ENCODE data around the gene GADD45G. TPM values are rescaled to one million over a fixed set of nuclear protein-coding genes. Genes with fewer than 3 reads are reported as not detected.

GADD45G gene
- total and polyA plus RNA-seq, 10 of the 15 experiments (the other 5 are each of a cell fraction or from before 2014, with no cell fraction given) = 0.07 to 1.00 (median 0.29) TPM; not detected in 4

DNA sequence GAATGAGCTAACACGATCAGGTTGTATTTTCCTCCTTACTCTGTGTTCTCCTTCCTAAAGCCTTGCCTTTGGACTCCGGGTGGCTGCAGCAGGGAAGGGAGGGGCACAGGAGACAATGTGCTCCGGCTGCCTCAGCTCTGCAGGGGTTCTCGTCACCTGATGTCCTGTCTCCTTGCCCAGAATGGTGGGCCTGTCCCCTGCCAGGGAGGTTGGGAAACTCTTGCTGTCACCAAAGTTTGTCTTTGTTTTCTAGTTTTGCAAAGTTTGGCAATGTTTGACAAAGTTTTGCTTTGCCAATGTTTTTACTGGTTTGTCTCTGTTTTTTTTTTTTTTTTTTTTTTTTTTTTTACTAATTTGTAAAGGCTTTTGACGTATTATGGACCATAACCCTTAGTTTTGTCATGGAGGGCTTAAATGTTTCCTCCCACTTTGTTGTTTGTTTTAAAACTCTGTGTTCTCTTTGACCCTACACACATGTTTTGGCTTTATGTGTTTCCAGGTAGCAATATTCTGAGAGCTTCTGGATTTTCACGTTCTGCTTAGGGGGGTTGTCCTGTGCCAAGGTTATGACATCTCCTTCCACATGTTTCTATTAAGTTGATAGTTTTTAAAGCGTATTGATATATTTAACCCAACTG, 49.3 kb downstream of the GADD45G start:
- ChIA-PET CTCF (no interaction called here), POLR2A (no interaction called here), SMC1A (ENCODE audit: uncharacterized antibody, unreplicated experiment) (interaction anchor here (0.6 kb wide), 1 partner anchor 57 kb away, joined by 3 read pairs; no protein-coding TSS in a partner anchor), RAD21 (ENCODE audit: unreplicated experiment) (no interaction called here)
- TF ChIP-seq CEBPB (IDR thresholded peaks at IDR 0.05; ENCODE audit: borderline replicate concordance in 1 of 2, low read depth in 2 of 2, low read length in 2 of 2) (no peak), CREM (IDR thresholded peaks at IDR 0.05; ENCODE audit: low read depth) (no peak), PAX8 (IDR thresholded peaks at IDR 0.05) (no peak), ZBED1 (IDR thresholded peaks at IDR 0.05; ENCODE audit: borderline replicate concordance) (no peak), NFYA (IDR thresholded peaks at IDR 0.05; ENCODE audit: borderline replicate concordance, low read depth, low read length) (no peak), ZNF207 (IDR thresholded peaks at IDR 0.05; ENCODE audit: borderline replicate concordance) (no peak), SRF (IDR thresholded peaks at IDR 0.05; ENCODE audit: low read depth in 2 of 2, low read length in 2 of 2) (no peak), RAD51 (IDR thresholded peaks at IDR 0.05) (no peak), NR2C1 (IDR thresholded peaks at IDR 0.05) (no peak), ESRRA (IDR thresholded peaks at IDR 0.05; ENCODE audit: low read length) (no peak), CHD4 (IDR thresholded peaks at IDR 0.05) (no peak)
- TF ChIP-seq, protein P1, sequence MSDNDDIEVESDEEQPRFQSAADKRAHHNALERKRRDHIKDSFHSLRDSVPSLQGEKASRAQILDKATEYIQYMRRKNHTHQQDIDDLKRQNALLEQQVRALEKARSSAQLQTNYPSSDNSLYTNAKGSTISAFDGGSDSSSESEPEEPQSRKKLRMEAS (IDR thresholded peaks at IDR 0.05; ENCODE audit: low read depth, low read length) = no peak
- no peaks in the 10 kb centered on the region for H3K79me2 ChIP-seq (ENCODE audit: control insufficient read depth, insufficient read depth, low read length)
- ATAC-seq (no peak), DNase-seq (ENCODE audit: low read depth, low spot score) (no peak), FAIRE-seq (no peak)
- H2AFZ ChIP-seq (ENCODE audit: control insufficient read depth, low read depth, low read length) = no peak overlapping the region
- no peaks in the 10 kb centered on the region for H3K9me3 ChIP-seq (replicated peaks; ENCODE audit: control insufficient read depth, insufficient read depth, low read length)
- H4K20me1 ChIP-seq (ENCODE audit: control insufficient read depth, insufficient read depth) = no peaks in the 10 kb centered on the region
- H3K4me3 ChIP-seq = no peak overlapping the region
- H3K4me1 ChIP-seq (ENCODE audit: control insufficient read depth, insufficient read depth, low read length) = peaks cover 18% of the 10 kb centered on the region
- 69% methylated on average over 6 of the region's 7 CpGs for WGBS (ENCODE audit: insufficient coverage, insufficient replicate concordance, low lambda C conversion rate, missing lambda C conversion rate)
- H3K9ac ChIP-seq (ENCODE audit: control insufficient read depth, insufficient read depth, low read length) = no peak overlapping the region
- no TSS peak for BruUV-seq (replicated peaks)
- intact Hi-C loops (cut with micrococcal nuclease; ENCODE audit: unreplicated experiment) = no loop called here
- in situ Hi-C loops (cut with MboI) = no loop called here
- peaks cover 0 to 3% of the 10 kb centered on the region in 2 experiments for H3K27me3 ChIP-seq (replicated peaks in 1 of 2; ENCODE audit: control insufficient read depth in 2 of 2, insufficient read depth in 2 of 2, low read length in 1 of 2)
- no peak overlapping the region for H3K27ac ChIP-seq (ENCODE audit: control insufficient read depth, insufficient read depth)
- H3K4me2 ChIP-seq (ENCODE audit: control insufficient read depth, insufficient read depth) = no peak overlapping the region
- H3K36me3 ChIP-seq (ENCODE audit: control insufficient read depth in 2 of 2, insufficient read depth in 2 of 2, low read length in 1 of 2) = no peaks in the 10 kb centered on the region

All from GM12878 (cell line).